GM18873 (cell line): ENCODE data around the gene IFI16.

ENCODE experiments used
- ATAC-seq: cut with Tn5 transposase; IDR thresholded peaks from one replicate; pipeline ENCODE4 v1.9.1; 2021; ENCODE audit warnings: mild to moderate bottlenecking, moderate library complexity, moderate number of reproducible peaks; ENCODE audit not compliant: unreplicated experiment, low FRiP score

IFI16 gene

DNA sequence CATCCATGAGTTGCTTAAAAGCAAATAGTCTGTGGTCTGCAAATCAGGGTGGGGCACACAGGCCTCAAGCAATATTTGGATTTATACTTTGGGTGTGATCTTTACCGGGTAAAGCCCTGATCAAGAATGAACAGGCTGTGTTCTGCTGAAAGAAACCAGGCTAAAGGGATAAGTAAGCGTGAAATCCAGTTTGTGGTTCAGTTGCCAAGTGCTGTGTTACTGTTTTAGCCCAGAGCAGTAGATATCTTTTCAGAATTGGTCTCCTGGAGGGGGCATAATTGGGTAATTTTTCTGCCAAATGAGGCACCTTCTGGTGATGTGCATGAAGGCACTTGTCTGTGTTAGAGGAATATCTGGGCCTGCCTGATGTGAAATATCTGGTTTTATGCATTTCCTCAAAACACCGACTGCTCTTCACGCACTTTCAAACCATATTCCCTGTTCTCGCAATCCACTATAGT lies 45.5 kb downstream of the IFI16 start:
- ATAC-seq, result no peak

DNA sequence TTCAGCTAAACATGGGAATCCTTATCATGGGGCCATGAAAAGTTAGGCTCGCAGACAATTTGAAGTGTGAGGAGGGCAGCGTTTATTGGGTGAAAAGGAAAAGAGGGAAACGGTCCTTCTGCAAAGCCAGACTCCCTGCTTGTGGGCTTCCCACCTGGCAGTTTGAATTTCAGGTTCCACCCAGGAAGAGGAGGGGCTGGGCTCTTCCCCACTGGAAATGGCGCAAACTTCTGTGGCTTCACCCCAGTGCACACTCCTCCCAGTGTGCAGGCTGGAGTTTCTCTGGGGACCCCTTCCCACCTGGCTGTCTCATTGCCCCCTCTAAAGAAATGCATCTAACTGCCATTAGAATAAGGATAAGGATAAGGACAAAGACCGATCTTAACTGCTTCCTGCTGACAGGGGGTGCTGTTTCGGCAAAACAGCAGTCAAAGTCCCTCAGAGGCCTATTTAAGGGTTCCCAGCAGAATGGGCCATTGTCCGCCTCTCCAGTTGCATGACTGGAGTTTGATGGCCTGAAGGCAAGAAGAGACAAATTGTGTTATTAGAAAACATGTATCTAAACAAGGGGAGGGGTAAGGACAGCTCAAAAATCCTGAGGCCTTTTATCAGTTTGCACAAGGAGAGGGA lies 46.5 kb downstream of the IFI16 start:
- ATAC-seq, result no peak

DNA sequence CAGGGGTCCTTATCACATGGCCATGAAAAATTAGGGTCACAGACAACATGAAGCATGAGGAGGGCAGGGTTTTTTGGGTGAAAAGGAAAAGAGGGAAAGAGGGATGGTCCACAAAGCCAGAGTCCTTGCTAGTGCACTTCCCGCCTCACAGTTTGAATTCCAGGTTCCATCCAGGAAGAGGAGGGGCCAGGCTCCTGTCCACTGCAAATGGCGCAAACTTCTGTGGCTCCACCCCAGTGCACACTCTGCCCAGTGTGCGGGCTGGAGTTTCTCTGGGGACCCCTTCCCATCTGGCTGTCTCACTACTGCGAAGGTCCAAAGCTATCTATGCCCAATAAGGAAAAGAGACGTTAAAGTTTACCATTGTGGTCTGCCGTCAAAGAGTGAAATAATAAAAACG lies 49.0 kb downstream of the IFI16 start:
- ATAC-seq, result no peak

GRCh38 chr1:159065106-159065505 lies 55.4 kb downstream of the IFI16 start:
- ATAC-seq, result no peak

DNA sequence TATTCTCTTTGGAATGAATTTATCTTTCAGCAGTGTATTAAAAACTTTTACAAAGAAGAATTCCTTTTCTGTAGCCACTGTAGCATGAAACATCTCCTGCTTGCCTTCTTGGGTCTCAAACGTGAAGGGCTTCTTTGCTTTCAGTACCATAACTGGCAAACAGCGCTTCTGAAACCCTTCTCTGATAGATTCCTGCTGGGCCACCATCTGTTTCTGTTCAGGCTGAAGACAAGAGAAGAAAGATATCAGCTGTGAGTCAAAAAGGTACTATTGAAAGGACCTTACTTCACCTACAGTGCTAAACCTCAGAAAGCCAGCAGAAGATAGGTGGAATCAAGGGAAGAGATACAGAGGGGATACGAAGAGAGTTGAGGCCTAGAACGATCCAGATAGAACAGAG lies 56.4 kb downstream of the IFI16 start:
- ATAC-seq, result no peak

DNA sequence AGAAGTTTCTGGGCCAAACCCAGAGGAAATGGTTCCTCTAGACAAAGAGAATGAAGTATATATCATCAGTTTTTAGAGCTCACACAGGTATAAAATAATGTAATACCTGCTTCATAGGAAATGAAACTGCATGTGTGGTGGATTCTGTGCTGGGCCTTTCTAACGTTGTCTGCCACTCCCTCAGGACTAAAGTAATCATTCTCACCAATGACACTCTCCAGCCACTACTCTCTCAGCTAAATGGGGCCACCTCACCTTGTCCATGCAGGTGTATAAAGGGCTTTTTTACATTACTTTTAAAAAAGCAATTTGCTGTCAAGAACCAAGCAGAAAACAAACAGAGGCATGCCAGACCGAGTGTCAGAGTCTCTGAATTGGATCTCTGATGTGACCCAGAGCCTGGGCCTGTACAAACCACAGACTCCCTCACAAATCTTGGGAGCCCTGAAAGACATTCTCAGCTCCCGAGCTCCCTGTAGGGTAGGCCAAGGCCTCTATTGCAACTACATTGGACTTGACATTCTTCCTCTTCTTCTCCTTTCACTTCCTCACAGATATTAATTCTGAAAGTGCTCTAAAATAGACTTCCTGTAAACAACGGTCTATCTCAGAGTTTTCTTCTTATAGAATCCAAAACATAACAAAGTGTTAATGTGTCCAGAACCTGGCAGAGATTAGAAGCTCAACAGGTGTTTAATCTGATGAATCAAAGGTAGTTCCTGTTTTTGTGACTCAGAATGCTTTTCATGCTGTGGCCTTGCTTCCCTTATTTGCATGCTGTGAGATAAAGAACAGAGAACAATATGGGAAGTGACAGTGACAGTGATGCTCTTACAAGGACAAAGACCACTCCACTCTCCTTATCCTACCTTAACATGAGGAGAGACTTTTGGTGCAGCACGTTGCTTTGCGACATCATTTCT lies 58.3 kb downstream of the IFI16 start:
- ATAC-seq, result peak; percentile 91

- ATAC-seq, result no peak
Observed at GRCh38 chr1:159068886-159069285, 59.2 kb downstream of the IFI16 start.

DNA sequence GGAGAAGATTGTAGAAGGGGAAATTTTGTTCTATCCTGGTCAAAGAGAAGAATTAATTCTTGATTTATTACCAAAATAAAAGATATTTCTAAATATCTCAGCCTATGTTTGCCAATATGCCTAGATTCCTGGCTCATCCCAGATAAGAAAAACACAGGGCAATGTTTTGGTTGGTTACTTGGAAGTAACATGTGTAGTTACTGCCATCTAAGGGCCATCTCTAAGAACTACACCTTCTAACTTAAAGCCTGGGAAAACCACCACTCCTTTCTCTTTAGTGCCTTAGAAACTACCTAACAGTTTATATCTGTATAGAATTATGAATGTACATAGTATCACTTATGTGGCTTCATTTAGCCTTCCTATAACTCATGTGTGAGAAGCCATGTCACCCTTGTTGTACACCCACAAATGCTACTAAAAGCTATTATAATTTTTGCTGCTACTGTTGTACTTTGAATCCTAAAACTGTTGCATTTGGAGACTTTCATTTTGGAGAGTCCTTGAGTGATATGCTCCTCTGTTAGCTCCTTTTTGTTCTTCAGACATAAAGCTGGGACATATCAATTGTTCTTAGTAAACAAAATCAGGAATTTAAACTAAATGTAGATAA lies 62.4 kb downstream of the IFI16 start:
- ATAC-seq, result no peak

DNA sequence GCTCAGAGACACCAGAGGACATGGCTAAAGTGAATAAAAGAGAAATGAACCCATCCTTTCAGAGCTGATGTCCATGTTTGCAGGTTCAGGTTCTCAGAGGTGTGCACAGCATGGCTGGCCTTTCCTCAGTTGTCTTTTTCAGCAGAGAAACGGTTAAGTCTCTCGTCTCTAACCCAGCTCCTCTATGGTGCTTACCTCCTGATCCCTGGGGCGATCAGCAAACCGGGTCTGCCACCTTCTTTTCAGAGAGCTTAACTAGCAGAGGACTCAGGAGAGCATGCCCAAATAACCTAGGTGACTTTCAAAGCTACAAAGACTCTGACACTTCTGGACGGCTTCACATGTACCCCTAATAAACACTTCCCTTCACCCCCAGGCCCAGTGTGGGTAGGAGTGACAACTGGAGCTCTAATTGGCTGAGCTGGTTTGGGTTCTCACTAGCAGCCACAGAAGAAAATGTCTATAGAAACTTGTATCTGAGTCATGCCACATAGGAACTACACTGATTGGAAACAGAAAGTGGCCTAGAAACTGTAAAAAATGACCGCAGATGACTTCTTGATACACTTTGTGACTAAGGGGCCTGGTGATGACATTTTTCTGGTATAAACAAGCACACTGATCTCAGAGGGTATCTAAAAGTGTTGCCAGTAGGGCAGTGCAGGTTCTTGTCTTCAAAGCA lies 66.9 kb downstream of the IFI16 start, which contains the start of gene AIM2:
Gene AIM2, minus strand, starts transcription at position 329 of the 682 bp plus-strand sequence. CDS start 3,267 bp downstream, outside the sequence.
- peak; percentile 81 for ATAC-seq

GRCh38 chr1:159077120-159077961 lies 67.6 kb downstream of the IFI16 start:
- peak; percentile 58 for ATAC-seq

DNA sequence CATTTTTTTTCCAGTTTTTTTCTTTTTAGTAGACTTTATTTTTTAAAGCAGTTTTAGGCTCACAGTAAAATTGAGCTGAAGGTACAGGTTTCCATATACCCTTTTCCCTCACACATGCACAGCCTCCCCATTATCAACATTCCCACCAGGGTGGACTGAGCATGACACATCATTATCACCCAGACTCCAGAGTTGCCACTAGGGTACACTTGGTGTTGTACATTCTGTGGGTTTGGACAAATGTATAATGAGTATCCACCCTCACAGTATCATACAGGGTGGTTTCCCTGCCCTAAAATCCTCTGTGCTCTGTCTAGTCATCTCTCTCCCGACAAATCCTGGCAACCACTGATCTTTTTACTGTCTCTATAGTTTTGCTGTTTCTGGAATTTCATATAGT lies 69.8 kb downstream of the IFI16 start:
- no peak for ATAC-seq

- no peak for ATAC-seq
Observed at GRCh38 chr1:159081626-159082025, 71.9 kb downstream of the IFI16 start.

DNA sequence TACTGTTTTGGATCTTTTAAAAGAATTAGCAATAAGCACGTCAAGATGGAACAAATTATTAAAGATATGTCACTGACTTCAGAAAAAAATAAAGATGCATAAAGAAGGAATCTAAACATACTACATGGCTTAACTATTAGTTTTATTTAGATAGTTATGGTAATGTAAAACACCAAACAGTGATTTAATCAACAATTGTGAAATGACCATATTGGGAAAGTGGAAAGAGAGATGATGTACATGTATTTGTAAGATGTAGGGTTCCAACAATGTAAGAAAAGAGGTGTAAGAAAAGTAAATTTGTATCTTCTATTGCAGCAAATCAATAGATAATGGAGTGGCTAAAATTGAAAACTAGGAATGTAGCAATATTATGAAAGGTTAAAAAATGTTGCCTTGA lies 73.3 kb downstream of the IFI16 start:
- ATAC-seq, result no peak

- no peak for ATAC-seq
Observed at GRCh38 chr1:159084152-159084551, 74.4 kb downstream of the IFI16 start.

DNA sequence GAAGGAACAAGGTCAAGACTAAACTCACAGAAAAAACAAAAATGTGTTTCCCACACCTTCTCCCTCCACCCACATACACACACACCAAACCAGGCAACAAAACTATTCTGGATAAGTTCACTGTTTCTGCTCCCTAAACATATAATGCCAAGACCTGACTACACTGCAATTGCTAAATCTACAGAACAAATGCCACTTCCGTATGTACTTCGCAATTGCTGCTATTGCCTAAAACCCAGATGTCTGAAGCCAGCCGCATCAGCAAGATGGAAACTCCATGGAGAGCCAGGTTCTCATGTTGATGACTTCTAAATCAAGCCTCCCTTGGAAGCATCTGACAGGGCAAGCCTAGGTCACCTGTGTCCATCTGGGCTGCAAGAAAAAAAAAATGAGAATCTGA lies 75.2 kb downstream of the IFI16 start:
- ATAC-seq, result no peak

- no peak for ATAC-seq
Observed at GRCh38 chr1:159088050-159088449, 78.3 kb downstream of the IFI16 start.

DNA sequence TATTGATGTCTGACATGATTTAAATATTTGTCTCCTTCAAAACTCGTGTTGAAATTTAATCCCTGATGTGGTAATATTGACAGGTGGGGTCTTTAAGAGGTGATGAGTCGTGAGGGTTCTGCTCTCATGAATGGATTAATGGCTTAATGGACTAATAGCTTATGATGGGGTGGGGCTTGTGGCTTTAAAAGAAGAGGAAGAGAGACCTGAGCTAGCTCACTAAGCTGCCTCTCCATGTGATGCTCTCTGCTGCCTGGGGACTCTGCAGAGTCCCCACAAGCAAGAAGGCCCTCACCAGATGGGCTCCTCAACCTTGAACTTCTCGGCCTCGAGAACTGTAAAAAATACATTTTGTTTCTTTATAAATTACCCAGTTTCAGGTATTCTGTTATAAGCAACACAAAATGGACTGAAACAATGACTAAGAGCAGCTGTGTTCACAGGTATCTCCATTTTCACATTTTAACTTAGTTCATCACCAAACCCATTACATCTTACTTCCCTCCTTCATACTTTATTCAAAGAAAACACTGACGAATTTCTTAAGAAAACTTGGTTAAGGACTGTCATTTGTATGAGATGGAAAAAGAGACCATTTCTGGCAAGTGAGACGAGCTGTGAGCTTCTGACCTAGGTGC lies 79.0 kb downstream of the IFI16 start:
- ATAC-seq, result no peak

- ATAC-seq, result peak; percentile 53
Observed at GRCh38 chr1:159089184-159089791, 79.6 kb downstream of the IFI16 start.
